GM12878 (cell line): Measurements from ENCODE around the gene HERPUD1. TPM values are rescaled to one million over a fixed set of nuclear protein-coding genes. Genes with fewer than 3 reads are reported as not detected.

ENCODE experiments used
- CUX1 ChIP-seq: IDR thresholded peaks from 2 replicates; pipeline ENCODE4 v1.6.1; 2012; ENCODE audit warnings: improper control_type of control experiment, low read depth, low read length; ENCODE audit not compliant: insufficient replicate concordance
- FOXM1 ChIP-seq: IDR thresholded peaks from 2 replicates; pipeline ENCODE4 v1.6.1; 2012; ENCODE audit warnings: low read depth, mild to moderate bottlenecking, inconsistent platforms, low read length, moderate library complexity
- IRF4 ChIP-seq: IDR thresholded peaks from 2 replicates; pipeline ENCODE4 v1.6.1; 2011; ENCODE audit warnings: low read depth, low read length
- MEF2A ChIP-seq: IDR thresholded peaks from 2 replicates; pipeline ENCODE4 v1.6.1; 2011; ENCODE audit warnings: low read depth, mild to moderate bottlenecking, low read length, moderate library complexity; ENCODE audit not compliant: insufficient read depth
- MLLT1 ChIP-seq: fragments of 450-650 bp; IDR thresholded peaks from 2 replicates; pipeline ENCODE4 v1.6.1; 2016; ENCODE audit warnings: mild to moderate bottlenecking
- NFIC ChIP-seq: IDR thresholded peaks from 2 replicates; pipeline ENCODE4 v1.6.1; 2012; ENCODE audit warnings: low read depth, mild to moderate bottlenecking, inconsistent platforms, low read length, moderate library complexity
- NKRF ChIP-seq: fragments of 450-650 bp; conservative IDR thresholded peaks from 2 replicates; pipeline ENCODE4 v1.6.1; 2017; ENCODE audit warnings: mild to moderate bottlenecking, moderate library complexity
- TARDBP ChIP-seq: IDR thresholded peaks from 2 replicates; pipeline ENCODE4 v1.6.1; 2016; ENCODE audit warnings: borderline replicate concordance
- ZZZ3 ChIP-seq: IDR thresholded peaks from 2 replicates; pipeline ENCODE4 v1.6.1; 2011; ENCODE audit warnings: low read depth; ENCODE audit not compliant: control insufficient read depth, insufficient read length
- polyA plus RNA-seq, 11 experiments: library from polyadenylated mRNA; depleted of rRNA in 4 of 11; unstranded in 6 of 11; stranded (reverse) in 5 of 11; fragments of >200 nt; fragmentation: Nextera tagmentation in 4 of 11; fragmentation: Illumina TruSeq in 1 of 11; extraction: Ambion mirVana in 4 of 11; extraction: Trizol in 1 of 11; gene quantifications; 1 replicate in 1 of 11; 2 replicates in 10 of 11; pipeline versions ENCODE4 v1.2.1 to v1.2.3, GENCODE V29; 2011 to 2016; ENCODE audit warnings: inconsistent platforms in 2 of 11, missing spikeins in 2 of 11, low read depth in 1 of 11
- total RNA-seq, 4 experiments: library from RNA; depleted of rRNA in 3 of 4; stranded (reverse); fragments of >200 nt in 3 of 4; fragmentation: Illumina TruSeq in 1 of 4; extraction: Trizol in 1 of 4; gene quantifications; 2 replicates each; pipeline versions ENCODE4 v1.2.1 to v1.2.3, GENCODE V29; 2013 to 2021

Gene HERPUD1
- total and polyA plus RNA-seq, 10 of the 15 experiments (the other 5 are each of a cell fraction or from before 2014, with no cell fraction given): 32.6 to 212 (median 122) TPM

- TF ChIP-seq CUX1 (no peak), IRF4 (no peak), MLLT1 (no peak), NKRF (no peak), ZZZ3 (no peak), FOXM1 (no peak), TARDBP (no peak), NFIC (no peak), MEF2A (no peak)
Observed at GRCh38 chr16:56910112-56910511, 21.8 kb upstream of the HERPUD1 start (continued).
